Keratinocyte (primary cell): ENCODE results near the gene ENGASE. TPM values are rescaled to one million over a fixed set of nuclear protein-coding genes. Genes with fewer than 3 reads are reported as not detected.

Experiments used
- DNase-seq: peaks from one replicate; pipeline ENCODE4 v3.0.0-alpha.2; 2011; ENCODE audit warnings: low read depth, missing footprints, low spot score
- FAIRE-seq: peaks from 2 replicates; lab custom pipeline; 2011; peaks lifted over from hg19 to GRCh38; lab: Jason Lieb, UNC
- H2AFZ ChIP-seq: 2 replicates; pipeline ENCODE4 v1.6.0; 2012; ENCODE audit warnings: low read length, control low read depth, inconsistent platforms; ENCODE audit not compliant: control insufficient read depth
- H3K27ac ChIP-seq: 2 replicates; pipeline ENCODE4 v1.5.1; 2011; ENCODE audit warnings: low read length; ENCODE audit not compliant: control insufficient read depth, insufficient read depth
- H3K27me3 ChIP-seq: 3 replicates; pipeline ENCODE4 v1.6.0; 2011; ENCODE audit warnings: low read length; ENCODE audit not compliant: control insufficient read depth, insufficient read depth; ENCODE audit errors: extremely low read depth
- H3K36me3 ChIP-seq, 2 experiments: 2 replicates in 1 of 2; 3 replicates in 1 of 2; pipeline ENCODE4 v1.5.1; 2011; ENCODE audit warnings: low read length in 2 of 2, mild to moderate bottlenecking in 1 of 2; ENCODE audit not compliant: control insufficient read depth in 2 of 2, insufficient read depth in 2 of 2; ENCODE audit errors: extremely low read depth in 1 of 2
- H3K4me1 ChIP-seq: 3 replicates; pipeline ENCODE4 v1.5.1; 2011; ENCODE audit warnings: low read length; ENCODE audit not compliant: control insufficient read depth, insufficient read depth; ENCODE audit errors: extremely low read depth
- H3K4me2 ChIP-seq: 3 replicates; pipeline ENCODE4 v1.6.0; 2011; ENCODE audit warnings: low read depth, low read length; ENCODE audit not compliant: control insufficient read depth, insufficient read depth; ENCODE audit errors: extremely low read depth
- H3K4me3 ChIP-seq, 3 experiments: fragments of 200-600 bp in 1 of 3; sonication (generic) in 1 of 3; 2 replicates in 2 of 3; 3 replicates in 1 of 3; pipeline ENCODE4 v1.5.1; 2011 to 2016; ENCODE audit warnings: low read length in 3 of 3, mild to moderate bottlenecking in 3 of 3, control low read depth in 2 of 3, inconsistent platforms in 1 of 3, low read depth in 1 of 3, mixed read lengths in 1 of 3, mixed run types in 1 of 3, moderate library complexity in 1 of 3; ENCODE audit not compliant: control insufficient read depth in 2 of 3, insufficient read depth in 2 of 3; ENCODE audit errors: extremely low read depth in 1 of 3
- H3K79me2 ChIP-seq: 2 replicates; pipeline ENCODE4 v1.6.0; 2012; ENCODE audit warnings: low read length; ENCODE audit not compliant: control insufficient read depth, insufficient read depth
- H3K9ac ChIP-seq: 3 replicates; pipeline ENCODE4 v1.6.0; 2011; ENCODE audit warnings: low read length; ENCODE audit not compliant: control insufficient read depth, insufficient read depth; ENCODE audit errors: extremely low read depth
- H3K9me1 ChIP-seq: 3 replicates; pipeline ENCODE4 v1.6.0; 2011; ENCODE audit warnings: low read length; ENCODE audit not compliant: control insufficient read depth, insufficient read depth; ENCODE audit errors: extremely low read depth
- H3K9me3 ChIP-seq: 2 replicates; pipeline ENCODE4 v1.5.1; 2012; ENCODE audit warnings: low read depth, low read length; ENCODE audit not compliant: control insufficient read depth
- H4K20me1 ChIP-seq: 3 replicates; pipeline ENCODE4 v1.6.0; 2011; ENCODE audit warnings: low read length; ENCODE audit not compliant: control insufficient read depth, insufficient read depth; ENCODE audit errors: extremely low read depth
- EZH2 ChIP-seq: IDR thresholded peaks from one replicate; pipeline ENCODE4 v1.6.1; 2012; ENCODE audit warnings: inconsistent platforms, mild to moderate bottlenecking, low read length, moderate library complexity
- dilution Hi-C: fragments of 300-500 bp; cut with MboI; formaldehyde crosslinking; loops from one replicate; pipeline ENCODE4 v1.7.0; 2020; ENCODE audit warnings: low sequenced_read_pairs; ENCODE audit not compliant: extremely low pct_ligation_motif_present
- polyA plus RNA-seq, 5 experiments: library from polyadenylated mRNA; depleted of rRNA in 3 of 5; stranded (reverse) in 3 of 5; stranded (forward) in 1 of 5; unstranded in 1 of 5; fragments of >200 nt; gene quantifications; 1 replicate in 1 of 5; 2 replicates in 3 of 5; 3 replicates in 1 of 5; pipeline versions ENCODE4 v1.2.1 to v1.2.3, GENCODE V29; 2011 to 2012; ENCODE audit warnings: missing spikeins in 2 of 5, low read depth in 1 of 5, low replicate concordance in 1 of 5
- TF ChIP-seq, protein P1 (sequence below), 3 experiments: IDR thresholded peaks in 1 of 3; conservative IDR thresholded peaks in 1 of 3; optimal IDR thresholded peaks in 1 of 3; 2 replicates in 2 of 3; 3 replicates in 1 of 3; pipeline versions ENCODE3 to v1.5.1; 2011; ENCODE audit warnings: low read length in 3 of 3, mild to moderate bottlenecking in 3 of 3, moderate library complexity in 2 of 3, control low read depth in 1 of 3, inconsistent platforms in 1 of 3; ENCODE audit not compliant: insufficient read depth in 2 of 3; ENCODE audit errors: extremely low read depth in 1 of 3

The ENGASE gene
- polyA plus RNA-seq, 1 donor (not counting 4 experiments of a cell fraction or from before 2014, with no cell fraction given), result 6.6 TPM

DNA sequence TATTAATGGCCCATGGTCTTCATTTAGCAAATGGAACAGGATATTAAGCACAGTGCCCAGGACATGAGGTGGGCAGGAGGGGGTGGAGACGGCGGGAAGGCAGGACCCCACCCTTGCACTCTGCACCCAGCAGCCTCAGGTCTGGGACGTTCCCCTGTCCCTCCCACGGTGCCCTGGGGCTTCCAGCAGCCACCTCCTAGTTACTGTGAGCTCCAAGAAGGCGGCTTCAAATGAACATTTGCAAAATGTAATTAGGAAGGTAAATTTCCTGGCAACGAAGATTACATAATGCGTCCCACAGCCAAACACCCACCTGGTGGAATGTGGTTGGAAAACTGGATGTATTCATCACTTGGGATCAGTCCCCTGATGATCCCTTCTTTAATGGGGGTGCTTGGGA is 59.4 kb downstream of the ENGASE start:
- Histone ChIP-seq H3K79me2 (no peaks in the 10 kb centered on the region), H4K20me1 (no peaks in the 10 kb centered on the region), H3K4me1 (no peaks in the 10 kb centered on the region), H3K36me3 (no peaks in the 10 kb centered on the region), H3K4me3 (no peak overlapping the region), H3K9me1 (no peaks in the 10 kb centered on the region), H3K27me3 (peaks cover 68% of the 10 kb centered on the region), H3K4me2 (no peak overlapping the region), H2AFZ (no peak overlapping the region), H3K27ac (no peak overlapping the region), H3K9ac (no peak overlapping the region), H3K9me3 (no peaks in the 10 kb centered on the region)
- dilution Hi-C loops, result no loop called here
- no peak for DNase-seq
- FAIRE-seq, result no peak
- TF ChIP-seq, protein P1, sequence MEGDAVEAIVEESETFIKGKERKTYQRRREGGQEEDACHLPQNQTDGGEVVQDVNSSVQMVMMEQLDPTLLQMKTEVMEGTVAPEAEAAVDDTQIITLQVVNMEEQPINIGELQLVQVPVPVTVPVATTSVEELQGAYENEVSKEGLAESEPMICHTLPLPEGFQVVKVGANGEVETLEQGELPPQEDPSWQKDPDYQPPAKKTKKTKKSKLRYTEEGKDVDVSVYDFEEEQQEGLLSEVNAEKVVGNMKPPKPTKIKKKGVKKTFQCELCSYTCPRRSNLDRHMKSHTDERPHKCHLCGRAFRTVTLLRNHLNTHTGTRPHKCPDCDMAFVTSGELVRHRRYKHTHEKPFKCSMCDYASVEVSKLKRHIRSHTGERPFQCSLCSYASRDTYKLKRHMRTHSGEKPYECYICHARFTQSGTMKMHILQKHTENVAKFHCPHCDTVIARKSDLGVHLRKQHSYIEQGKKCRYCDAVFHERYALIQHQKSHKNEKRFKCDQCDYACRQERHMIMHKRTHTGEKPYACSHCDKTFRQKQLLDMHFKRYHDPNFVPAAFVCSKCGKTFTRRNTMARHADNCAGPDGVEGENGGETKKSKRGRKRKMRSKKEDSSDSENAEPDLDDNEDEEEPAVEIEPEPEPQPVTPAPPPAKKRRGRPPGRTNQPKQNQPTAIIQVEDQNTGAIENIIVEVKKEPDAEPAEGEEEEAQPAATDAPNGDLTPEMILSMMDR (optimal IDR thresholded peaks at IDR 0.05 in 1 of 3, IDR thresholded peaks at IDR 0.05 in 1 of 3, conservative IDR thresholded peaks at IDR 0.05 in 1 of 3; ENCODE audit: extremely low read depth in 1 of 3, insufficient read depth in 2 of 3, low read length in 3 of 3), result no peak
- TF ChIP-seq EZH2, result no peak

DNA sequence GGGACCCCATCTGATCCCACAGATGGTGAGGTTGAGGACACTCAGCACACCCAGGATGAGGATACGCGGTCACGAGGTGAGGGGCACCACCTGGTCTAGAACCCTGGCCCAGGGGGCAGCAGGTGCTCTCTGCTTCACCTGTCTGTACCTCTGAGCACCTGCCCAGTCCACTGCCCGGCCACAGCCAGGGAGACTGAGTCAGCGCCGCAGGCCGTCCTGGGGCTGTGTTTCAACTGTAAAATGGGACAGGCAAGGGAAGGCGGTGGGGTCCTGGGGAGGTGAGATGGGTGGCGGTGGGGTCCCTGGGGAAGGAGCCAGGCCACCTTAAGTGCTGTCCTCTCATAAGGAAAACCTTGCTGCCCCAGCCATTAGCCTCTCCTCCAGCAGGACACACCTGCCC is 60.4 kb downstream of the ENGASE start:
- H3K27me3 ChIP-seq, result peaks cover 76% of the 10 kb centered on the region
- no peaks in the 10 kb centered on the region for H4K20me1 ChIP-seq
- no peaks in the 10 kb centered on the region for H3K79me2 ChIP-seq
- dilution Hi-C loops, result no loop called here
- no peak for TF ChIP-seq EZH2
- TF ChIP-seq, protein P1 (optimal IDR thresholded peaks at IDR 0.05 in 1 of 3, IDR thresholded peaks at IDR 0.05 in 1 of 3, conservative IDR thresholded peaks at IDR 0.05 in 1 of 3; ENCODE audit: extremely low read depth in 1 of 3, insufficient read depth in 2 of 3, low read length in 3 of 3), result no peak
- H3K9me3 ChIP-seq, result no peaks in the 10 kb centered on the region
- H2AFZ ChIP-seq, result no peak overlapping the region
- no peak overlapping the region for H3K4me2 ChIP-seq
- H3K36me3 ChIP-seq, result no peaks in the 10 kb centered on the region
- H3K4me3 ChIP-seq, result no peak overlapping the region
- no peak overlapping the region for H3K27ac ChIP-seq
- no peaks in the 10 kb centered on the region for H3K9me1 ChIP-seq
- no peaks in the 10 kb centered on the region for H3K4me1 ChIP-seq
- DNase-seq (no peak), FAIRE-seq (no peak)
- no peak overlapping the region for H3K9ac ChIP-seq
